ENCODE measurements around the gene FRMPD1. TPM values are rescaled to one million over a fixed set of nuclear protein-coding genes. Genes with fewer than 3 reads are reported as not detected.

FRMPD1 gene
- total RNA-seq, 1 experiment from 2014 or later: not detected

- Mint-ChIP-seq H3K27ac (ENCODE audit: unreplicated experiment) (no peak overlapping the region), H3K9me3 (ENCODE audit: low read depth, unreplicated experiment) (no peaks in the 10 kb centered on the region), H3K4me1 (ENCODE audit: low read depth, unreplicated experiment) (no peaks in the 10 kb centered on the region), H3K27me3 (ENCODE audit: unreplicated experiment) (peaks cover 30% of the 10 kb centered on the region), H3K4me3 (ENCODE audit: low read depth, unreplicated experiment) (no peak overlapping the region), H3K36me3 (ENCODE audit: insufficient read depth, unreplicated experiment) (no peaks in the 10 kb centered on the region)
- intact Hi-C loops (cut with micrococcal nuclease; ENCODE audit: unreplicated experiment): no loop called here
- BruUV-seq (replicated peaks): no TSS peak
- CTCF ChIA-PET: no interaction called here
- no peak for DNase-seq
- TF ChIP-seq, protein P1, sequence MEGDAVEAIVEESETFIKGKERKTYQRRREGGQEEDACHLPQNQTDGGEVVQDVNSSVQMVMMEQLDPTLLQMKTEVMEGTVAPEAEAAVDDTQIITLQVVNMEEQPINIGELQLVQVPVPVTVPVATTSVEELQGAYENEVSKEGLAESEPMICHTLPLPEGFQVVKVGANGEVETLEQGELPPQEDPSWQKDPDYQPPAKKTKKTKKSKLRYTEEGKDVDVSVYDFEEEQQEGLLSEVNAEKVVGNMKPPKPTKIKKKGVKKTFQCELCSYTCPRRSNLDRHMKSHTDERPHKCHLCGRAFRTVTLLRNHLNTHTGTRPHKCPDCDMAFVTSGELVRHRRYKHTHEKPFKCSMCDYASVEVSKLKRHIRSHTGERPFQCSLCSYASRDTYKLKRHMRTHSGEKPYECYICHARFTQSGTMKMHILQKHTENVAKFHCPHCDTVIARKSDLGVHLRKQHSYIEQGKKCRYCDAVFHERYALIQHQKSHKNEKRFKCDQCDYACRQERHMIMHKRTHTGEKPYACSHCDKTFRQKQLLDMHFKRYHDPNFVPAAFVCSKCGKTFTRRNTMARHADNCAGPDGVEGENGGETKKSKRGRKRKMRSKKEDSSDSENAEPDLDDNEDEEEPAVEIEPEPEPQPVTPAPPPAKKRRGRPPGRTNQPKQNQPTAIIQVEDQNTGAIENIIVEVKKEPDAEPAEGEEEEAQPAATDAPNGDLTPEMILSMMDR (IDR thresholded peaks at IDR 0.05; ENCODE audit: unreplicated experiment): no peak
These were observed 45.8 kb downstream of the FRMPD1 start for GRCh38 chr9:37696528-37696927.

- Mint-ChIP-seq H3K36me3 (ENCODE audit: insufficient read depth, unreplicated experiment) (no peaks in the 10 kb centered on the region), H3K4me3 (ENCODE audit: low read depth, unreplicated experiment) (no peak overlapping the region), H3K27ac (ENCODE audit: unreplicated experiment) (no peak overlapping the region), H3K4me1 (ENCODE audit: low read depth, unreplicated experiment) (no peaks in the 10 kb centered on the region), H3K27me3 (ENCODE audit: unreplicated experiment) (peaks cover 19% of the 10 kb centered on the region), H3K9me3 (ENCODE audit: low read depth, unreplicated experiment) (no peaks in the 10 kb centered on the region)
- BruUV-seq (replicated peaks): no TSS peak
- intact Hi-C loops (cut with micrococcal nuclease; ENCODE audit: unreplicated experiment): no loop called here
- no peak for DNase-seq
- CTCF ChIA-PET: no interaction called here
- TF ChIP-seq, protein P1 (IDR thresholded peaks at IDR 0.05; ENCODE audit: unreplicated experiment): no peak
These were observed 49.4 kb downstream of the FRMPD1 start for GRCh38 chr9:37700131-37700530.

GRCh38 chr9:37700900-37701299, 50.1 kb downstream of the FRMPD1 start:
- H3K4me1 Mint-ChIP-seq (ENCODE audit: low read depth, unreplicated experiment): no peaks in the 10 kb centered on the region
- H3K27ac Mint-ChIP-seq (ENCODE audit: unreplicated experiment): no peak overlapping the region
- intact Hi-C loops (cut with micrococcal nuclease; ENCODE audit: unreplicated experiment): no loop called here
- TF ChIP-seq, protein P1 (IDR thresholded peaks at IDR 0.05; ENCODE audit: unreplicated experiment): no peak
- no peak for DNase-seq
- no TSS peak for BruUV-seq (replicated peaks)
- CTCF ChIA-PET: no interaction called here
- H3K9me3 Mint-ChIP-seq (ENCODE audit: low read depth, unreplicated experiment): no peaks in the 10 kb centered on the region
- no peak overlapping the region for H3K4me3 Mint-ChIP-seq (ENCODE audit: low read depth, unreplicated experiment)
- H3K36me3 Mint-ChIP-seq (ENCODE audit: insufficient read depth, unreplicated experiment): no peaks in the 10 kb centered on the region
- peaks cover 19% of the 10 kb centered on the region for H3K27me3 Mint-ChIP-seq (ENCODE audit: unreplicated experiment)

GRCh38 chr9:37705787-37706186, 55.0 kb downstream of the FRMPD1 start:
- Mint-ChIP-seq H3K27me3 (ENCODE audit: unreplicated experiment) (peaks cover 30% of the 10 kb centered on the region), H3K9me3 (ENCODE audit: low read depth, unreplicated experiment) (no peaks in the 10 kb centered on the region), H3K4me1 (ENCODE audit: low read depth, unreplicated experiment) (no peaks in the 10 kb centered on the region), H3K27ac (ENCODE audit: unreplicated experiment) (no peak overlapping the region), H3K36me3 (ENCODE audit: insufficient read depth, unreplicated experiment) (no peaks in the 10 kb centered on the region), H3K4me3 (ENCODE audit: low read depth, unreplicated experiment) (no peak overlapping the region)
- no peak for DNase-seq
- TF ChIP-seq, protein P1 (IDR thresholded peaks at IDR 0.05; ENCODE audit: unreplicated experiment): no peak
- BruUV-seq (replicated peaks): no TSS peak
- CTCF ChIA-PET: no interaction called here
- intact Hi-C loops (cut with micrococcal nuclease; ENCODE audit: unreplicated experiment): no loop called here

Data from Calu3 (cell line).